H1 (cell line): ENCODE results near the gene RASAL1. TPM values are rescaled to one million over a fixed set of nuclear protein-coding genes. Genes with fewer than 3 reads are reported as not detected.

Source experiments
- CTCF ChIA-PET: fragments of 300-600 bp; sonication (Branson Sonifier 250); formaldehyde crosslinking; loops from one replicate; lab custom pipeline; 2021; ENCODE audit not compliant: partially characterized antibody; lab: Charles Lee
- POLR2A ChIA-PET: fragments of 300-600 bp; sonication (Branson Sonifier 250); formaldehyde crosslinking; loops from one replicate; lab custom pipeline; 2021; ENCODE audit warnings: inconsistent platforms; ENCODE audit not compliant: partially characterized antibody; lab: Charles Lee
- DNase-seq, 2 experiments: peaks; one replicate each; pipeline versions ENCODE4 v3.0.0 to v3.0.0-alpha.2; 2010 to 2022; ENCODE audit warnings: low spot score in 2 of 2, low read depth in 1 of 2, mixed read lengths in 1 of 2
- FAIRE-seq: peaks from 2 replicates; lab custom pipeline; 2011; peaks lifted over from hg19 to GRCh38; lab: Jason Lieb, UNC
- H2AFZ ChIP-seq: 2 replicates; pipeline ENCODE4 v1.8.1; 2012; ENCODE audit warnings: low read length, inconsistent platforms
- H2AK5ac ChIP-seq: 2 replicates; pipeline ENCODE4 v1.6.1; 2013; ENCODE audit warnings: low read depth, low read length
- H2BK120ac ChIP-seq: replicated peaks from 2 replicates; pipeline ENCODE3; 2013; ENCODE audit warnings: low read depth, low read length, inconsistent platforms
- H2BK12ac ChIP-seq: 2 replicates; pipeline ENCODE4 v1.6.1; 2013; ENCODE audit warnings: low read depth, low read length
- H2BK15ac ChIP-seq: 2 replicates; pipeline ENCODE4 v1.6.1; 2013; ENCODE audit warnings: low read length
- H2BK20ac ChIP-seq: 2 replicates; pipeline ENCODE4 v1.6.1; 2013; ENCODE audit warnings: low read length
- H2BK5ac ChIP-seq: 2 replicates; pipeline ENCODE4 v1.6.1; 2013; ENCODE audit warnings: low read depth, low read length
- H3K14ac ChIP-seq: 2 replicates; pipeline ENCODE4 v1.6.1; 2013; ENCODE audit warnings: inconsistent platforms; ENCODE audit not compliant: insufficient read length
- H3K18ac ChIP-seq: 2 replicates; pipeline ENCODE4 v1.6.1; 2013; ENCODE audit warnings: low read length; ENCODE audit errors: extremely low read depth
- H3K23ac ChIP-seq: 2 replicates; pipeline ENCODE4 v1.6.1; 2013; ENCODE audit warnings: inconsistent platforms; ENCODE audit not compliant: insufficient read length
- H3K23me2 ChIP-seq: 2 replicates; pipeline ENCODE4 v1.6.1; 2013; ENCODE audit warnings: low read depth, low read length
- H3K27ac ChIP-seq: 2 replicates; pipeline ENCODE4 v1.6.1; 2011; ENCODE audit warnings: low read depth, low read length, inconsistent platforms
- H3K27me3 ChIP-seq, 4 experiments: replicated peaks in 1 of 4; 1 replicate in 1 of 4; 2 replicates in 3 of 4; pipeline versions ENCODE4 v1.6.1 to v1.8.1; 2011 to 2013; ENCODE audit warnings: low read length in 3 of 4, mild to moderate bottlenecking in 3 of 4, inconsistent platforms in 2 of 4, mixed read lengths in 2 of 4, moderate library complexity in 1 of 4; ENCODE audit not compliant: control insufficient read depth in 3 of 4, insufficient read depth in 3 of 4; ENCODE audit errors: extremely low read depth in 1 of 4
- H3K36me3 ChIP-seq, 4 experiments: 2 replicates each; pipeline versions ENCODE4 v1.6.1 to v1.8.1; 2011 to 2013; ENCODE audit warnings: mild to moderate bottlenecking in 4 of 4, low read length in 3 of 4, moderate library complexity in 2 of 4, control low read depth in 1 of 4, inconsistent platforms in 1 of 4; ENCODE audit not compliant: insufficient read depth in 4 of 4, control insufficient read depth in 2 of 4
- H3K4ac ChIP-seq: replicated peaks from 2 replicates; pipeline ENCODE3; 2013; ENCODE audit warnings: low read length, low read depth, mixed read lengths, inconsistent platforms; ENCODE audit not compliant: insufficient read length
- H3K4me1 ChIP-seq, 4 experiments: replicated peaks in 1 of 4; 1 replicate in 1 of 4; 2 replicates in 3 of 4; pipeline versions ENCODE4 v1.6.1 to v1.8.1; 2011 to 2013; ENCODE audit warnings: low read length in 3 of 4, inconsistent platforms in 2 of 4, mixed read lengths in 1 of 4; ENCODE audit not compliant: insufficient read depth in 4 of 4, control insufficient read depth in 3 of 4
- H3K4me2 ChIP-seq, 2 experiments: 2 replicates each; pipeline versions ENCODE4 v1.6.1 to v1.8.1; 2011 to 2013; ENCODE audit warnings: low read depth in 2 of 2, low read length in 2 of 2, control low read depth in 1 of 2, inconsistent platforms in 1 of 2, mild to moderate bottlenecking in 1 of 2; ENCODE audit not compliant: insufficient read depth in 1 of 2
- H3K4me3 ChIP-seq, 4 experiments: fragments of 200-600, 300-600 bp in 1 of 4; sonication (generic), shearing (Covaris generic), sonication (Bioruptor Twin) in 1 of 4; 2 replicates each; pipeline versions ENCODE4 v1.5.1 to v1.8.1; 2011 to 2016; ENCODE audit warnings: low read length in 4 of 4, low read depth in 3 of 4, control low read depth in 2 of 4, inconsistent platforms in 2 of 4, mild to moderate bottlenecking in 2 of 4, mixed read lengths in 1 of 4, moderate library complexity in 1 of 4; ENCODE audit not compliant: insufficient read depth in 2 of 4; ENCODE audit errors: extremely low read depth in 1 of 4
- H3K56ac ChIP-seq: replicated peaks from 2 replicates; pipeline ENCODE3; 2013; ENCODE audit warnings: low read depth, mild to moderate bottlenecking, mixed read lengths, low read length, inconsistent platforms; ENCODE audit not compliant: insufficient read length
- H3K79me1 ChIP-seq: 2 replicates; pipeline ENCODE4 v1.6.1; 2013; ENCODE audit warnings: low read depth, low read length, control low read depth
- H3K79me2 ChIP-seq, 2 experiments: 2 replicates each; pipeline versions ENCODE4 v1.6.1 to v1.8.1; 2012 to 2013; ENCODE audit warnings: low read length in 2 of 2, mild to moderate bottlenecking in 2 of 2, inconsistent platforms in 1 of 2; ENCODE audit not compliant: insufficient read depth in 2 of 2, control insufficient read depth in 1 of 2
- H3K9ac ChIP-seq, 4 experiments: replicated peaks in 1 of 4; 1 replicate in 1 of 4; 2 replicates in 3 of 4; pipeline versions ENCODE4 v1.6.1 to v1.8.1; 2011 to 2013; ENCODE audit warnings: low read depth in 3 of 4, low read length in 3 of 4, control low read depth in 2 of 4, mild to moderate bottlenecking in 2 of 4, moderate library complexity in 2 of 4, inconsistent platforms in 1 of 4; ENCODE audit errors: extremely low read depth in 1 of 4
- H3K9me3 ChIP-seq, 2 experiments: 2 replicates each; pipeline versions ENCODE4 v1.6.1 to v1.8.1; 2012 to 2013; ENCODE audit warnings: mild to moderate bottlenecking in 2 of 2, moderate library complexity in 2 of 2, control low read depth in 1 of 2, inconsistent platforms in 1 of 2, low read depth in 1 of 2, low read length in 1 of 2, mixed read lengths in 1 of 2; ENCODE audit not compliant: insufficient read depth in 2 of 2
- H4K20me1 ChIP-seq, 2 experiments: replicated peaks in 1 of 2; 2 replicates each; pipeline versions ENCODE3 to v1.8.1; 2011 to 2013; ENCODE audit warnings: inconsistent platforms in 2 of 2, low read length in 2 of 2, mild to moderate bottlenecking in 1 of 2; ENCODE audit not compliant: insufficient read depth in 2 of 2, control insufficient read depth in 1 of 2
- H4K5ac ChIP-seq: 2 replicates; pipeline ENCODE4 v1.6.1; 2013; ENCODE audit warnings: low read length, low read depth, mixed read lengths, inconsistent platforms; ENCODE audit not compliant: insufficient read length
- H4K8ac ChIP-seq: 2 replicates; pipeline ENCODE4 v1.8.0; 2013; ENCODE audit warnings: mild to moderate bottlenecking, moderate library complexity, low read length, inconsistent platforms; ENCODE audit not compliant: insufficient read depth; ENCODE audit errors: extremely low read depth
- H4K91ac ChIP-seq: replicated peaks from 2 replicates; pipeline ENCODE3; 2013; ENCODE audit warnings: low read length, mixed read lengths, inconsistent platforms; ENCODE audit not compliant: insufficient read length
- ASH2L ChIP-seq: fragments of 200-600, 300-600 bp; sonication (generic); IDR thresholded peaks from one replicate; pipeline ENCODE4 v1.7.1; 2017; ENCODE audit warnings: low read length
- POU5F1 ChIP-seq: IDR thresholded peaks from 2 replicates; pipeline ENCODE4 v1.6.1; 2011; ENCODE audit warnings: low read depth, mild to moderate bottlenecking, low read length, moderate library complexity
- SIX5 ChIP-seq: IDR thresholded peaks from 2 replicates; pipeline ENCODE4 v1.6.1; 2011; ENCODE audit warnings: mild to moderate bottlenecking, low read depth, low read length
- YY1 ChIP-seq: IDR thresholded peaks from 2 replicates; pipeline ENCODE4 v1.6.1; 2011; ENCODE audit warnings: low read depth, mild to moderate bottlenecking, low read length
- WGBS, 2 experiments: shearing (Covaris generic) in 1 of 2; methylation state at CpG; one replicate each; pipeline versions ENCODE4 v1.1.6 to v1.1.7; 2013 to 2015; ENCODE audit warnings: low lambda C conversion rate in 2 of 2, mixed read lengths in 2 of 2, inconsistent platforms in 1 of 2, low coverage in 1 of 2, missing lambda C conversion rate in 1 of 2; ENCODE audit not compliant: insufficient replicate concordance in 2 of 2, insufficient coverage in 1 of 2, insufficient read length in 1 of 2; ENCODE audit errors: extremely low coverage in 1 of 2, missing lambda C conversion rate in 1 of 2; 5-methylcytosine and 5-hydroxymethylcytosine counted together
- polyA plus RNA-seq, 7 experiments: library from polyadenylated mRNA; depleted of rRNA in 3 of 7; stranded (reverse) in 5 of 7; unstranded in 2 of 7; fragments of >200 nt in 5 of 7; fragments of 200-250 nt in 2 of 7; gene quantifications; 1 replicate in 5 of 7; 2 replicates in 1 of 7; 4 replicates in 1 of 7; pipeline versions ENCODE4 v1.2.1 to v1.2.3, GENCODE V29; 2011 to 2013; ENCODE audit warnings: missing spikeins in 2 of 7, mixed read lengths in 2 of 7
- total RNA-seq: library from RNA; stranded (reverse); fragmentation: NEBNext Ultra II Directional; extraction: Animal tissue kit (Norgen Biotek cat#: 25700); gene quantifications from 2 replicates; pipeline ENCODE4 v1.2.1, GENCODE V29; 2021

RASAL1 gene
- total and polyA plus RNA-seq, 2 of the 8 experiments (the other 6 are each of a cell fraction or from before 2014, with no cell fraction given): 3.7 to 5.0 TPM

- Histone ChIP-seq H3K14ac (no peak overlapping the region), H2AK5ac (no peak overlapping the region), H3K23ac (no peak overlapping the region), H3K4me1 (peaks cover 0 to 3% (median 1%) of the 10 kb centered on the region in 4 experiments; a peak in 2 of 7 replicates), H3K9ac (no peak overlapping the region), H3K18ac (no peak overlapping the region), H4K5ac (no peak overlapping the region), H4K8ac (no peak overlapping the region; the same call in 1 of the 2 replicates), H2BK20ac (no peak overlapping the region), H3K4ac (no peak overlapping the region), H3K23me2 (peaks cover 2% of the 10 kb centered on the region; the same call in 1 of the 2 replicates), H3K27ac (no peak overlapping the region), H3K4me2 (no peak overlapping the region; a peak in 1 of 4 replicates), H2BK120ac (no peak overlapping the region), H3K79me2 (no peaks in the 10 kb centered on the region), H3K56ac (no peak overlapping the region), H3K36me3 (no peaks in the 10 kb centered on the region), H2BK15ac (no peak overlapping the region)
- FAIRE-seq: peak; percentile 13
- no peak for DNase-seq
- CTCF ChIA-PET: interaction anchor here (0.6 to 2.3 kb wide), 8 partner anchors 8 to 113 kb away, joined by 3 to 11 read pairs (median 5); no protein-coding TSS in a partner anchor
- TF ChIP-seq YY1 (no peak), SIX5 (no peak), POU5F1 (no peak), ASH2L (no peak)
- TF ChIP-seq, all 59 proteins: peak for 0
- Histone ChIP-seq H2AFZ (no peak overlapping the region), H3K4me3 (no peak overlapping the region), H2BK12ac (no peak overlapping the region; the same call in 1 of the 2 replicates), H3K27me3 (0 out of 7 replicates have a peak, but pooled peaks cover 0 to 2% (median 0%) of the 10 kb centered on the region in 4 experiments), H3K79me1 (no peaks in the 10 kb centered on the region), H2BK5ac (no peak overlapping the region), H4K91ac (no peak overlapping the region), H3K9me3 (no peaks in the 10 kb centered on the region), H4K20me1 (no peaks in the 10 kb centered on the region)
- 90% methylated on average over 13 of the region's 13 CpGs; no CpG with 5 or more reads in 1 of the 2 experiments for WGBS, 2 experiments
- POLR2A ChIA-PET: interaction anchor here (1.0 to 4.4 kb wide), 3 partner anchors 15 to 80 kb away, joined by 3 to 14 read pairs (median 3); partner anchors contain the start of genes DDX54 and RITA1
Measured at GRCh38 chr12:113104953-113105510, 30.5 kb downstream of the RASAL1 start.
